GM06990 (cell line): Measurements from ENCODE around the gene FBXO42.

Experiments
- DNase-seq: peaks from one replicate; pipeline ENCODE4 v3.0.0-alpha.2; 2011; ENCODE audit not compliant: insufficient read length; ENCODE audit errors: extremely low read depth
- H3K27me3 ChIP-seq: replicated peaks from 2 replicates; pipeline ENCODE4 v1.6.0; 2011; ENCODE audit warnings: low read length; ENCODE audit not compliant: control insufficient read depth, insufficient read depth
- H3K36me3 ChIP-seq: 2 replicates; pipeline ENCODE4 v1.5.1; 2011; ENCODE audit warnings: low read length; ENCODE audit not compliant: control insufficient read depth, insufficient read depth
- H3K4me3 ChIP-seq: replicated peaks from 2 replicates; pipeline ENCODE4 v1.5.1; 2011; ENCODE audit warnings: low read depth, mild to moderate bottlenecking, control low read depth, low read length
- CTCF ChIP-seq: IDR thresholded peaks from 2 replicates; pipeline ENCODE4 v1.5.1; 2011; ENCODE audit warnings: low read length, control low read depth, mild to moderate bottlenecking, inconsistent platforms; ENCODE audit not compliant: insufficient read depth, poor library complexity, severe bottlenecking

Gene FBXO42

GRCh38 chr1:16276302-16277030 lies 75.8 kb downstream of the FBXO42 start:
- Histone ChIP-seq H3K27me3 (no peaks in the 10 kb centered on the region), H3K36me3 (no peaks in the 10 kb centered on the region), H3K4me3 (no peak overlapping the region)
- no peak for DNase-seq
- no peak for TF ChIP-seq CTCF

- no peak for TF ChIP-seq CTCF
- Histone ChIP-seq H3K27me3 (no peaks in the 10 kb centered on the region), H3K4me3 (no peak overlapping the region), H3K36me3 (no peaks in the 10 kb centered on the region; the same call in 1 of the 2 replicates)
- DNase-seq: no peak
Observed at GRCh38 chr1:16275591-16275990, 76.7 kb downstream of the FBXO42 start.

- Histone ChIP-seq H3K4me3 (no peak overlapping the region), H3K27me3 (no peaks in the 10 kb centered on the region), H3K36me3 (no peaks in the 10 kb centered on the region; the same call in 1 of the 2 replicates)
- no peak for TF ChIP-seq CTCF
- no peak for DNase-seq
Observed at GRCh38 chr1:16267690-16268180, 84.5 kb downstream of the FBXO42 start.

GRCh38 chr1:16266411-16267118 lies 85.7 kb downstream of the FBXO42 start:
- no peak for TF ChIP-seq CTCF
- Histone ChIP-seq H3K4me3 (no peak overlapping the region), H3K36me3 (no peaks in the 10 kb centered on the region; the same call in 1 of the 2 replicates), H3K27me3 (no peaks in the 10 kb centered on the region)
- DNase-seq: no peak

- DNase-seq: no peak
- TF ChIP-seq CTCF: no peak
- H3K36me3 ChIP-seq: no peaks in the 10 kb centered on the region
- H3K4me3 ChIP-seq: no peak overlapping the region
- no peaks in the 10 kb centered on the region for H3K27me3 ChIP-seq
Observed at GRCh38 chr1:16262067-16262466, 90.2 kb downstream of the FBXO42 start.
